ENCODE data around the gene FGF3. TPM values are rescaled to one million over a fixed set of nuclear protein-coding genes. Genes with fewer than 3 reads are reported as not detected.

The FGF3 gene
- total and polyA plus RNA-seq, 9 of the 15 experiments (the other 6 are each of a cell fraction or from before 2014, with no cell fraction given) = not detected

- Histone ChIP-seq H4K20me1 (replicated peaks; ENCODE audit: control insufficient read depth, insufficient read depth, low read length) (peaks cover 4% of the 10 kb centered on the region; the same call in 1 of the 2 replicates), H3K9me3 (replicated peaks; ENCODE audit: control insufficient read depth, insufficient read depth, low read depth, low read length) (no peaks in the 10 kb centered on the region), H3K4me2 (ENCODE audit: insufficient read depth, low read length) (no peak overlapping the region), H3K9ac (ENCODE audit: insufficient read depth in 1 of 2, low read depth in 2 of 2, low read length in 2 of 2) (no peak overlapping the region; a peak in 1 of 4 replicates), H3K27ac (ENCODE audit: extremely low read depth, low read depth, low read length) (no peak overlapping the region), H3K9me1 (ENCODE audit: control insufficient read depth, insufficient read depth, low read length) (no peaks in the 10 kb centered on the region), H3K4me1 (replicated peaks in 1 of 2; ENCODE audit: control insufficient read depth in 2 of 2, insufficient read depth in 2 of 2, low read length in 2 of 2) (peaks cover 0 to 8% of the 10 kb centered on the region in 2 experiments; a peak in 1 of 5 replicates), H3K4me3 (no peak overlapping the region), H2AFZ (ENCODE audit: low read depth, low read length) (no peak overlapping the region), H3K27me3 (ENCODE audit: control insufficient read depth in 2 of 2, insufficient read depth in 2 of 2, low read length in 2 of 2) (peaks cover 28 to 74% of the 10 kb centered on the region in 2 experiments), H3K79me2 (ENCODE audit: control insufficient read depth, insufficient read depth, low read length) (no peaks in the 10 kb centered on the region), H3K36me3 (ENCODE audit: control insufficient read depth, insufficient read depth, low read length) (no peaks in the 10 kb centered on the region)
- ChIA-PET CTCF (ENCODE audit: low intra/inter-chr PET ratio) (no interaction called here), POLR2A (interaction anchor here (0.6 kb wide), 1 partner anchor 13 kb away, joined by 3 read pairs; no protein-coding TSS in a partner anchor)
- DNase-seq (ENCODE audit: extremely low read depth in 1 of 4, low spot score in 3 of 4) (no peak), FAIRE-seq (no peak), ATAC-seq (no peak)
- in situ Hi-C loops (cut with MboI) = no loop called here
- intact Hi-C loops (cut with micrococcal nuclease) = no loop called here
- BruUV-seq (replicated peaks) = no TSS peak
- WGBS (ENCODE audit: insufficient coverage, low coverage, missing lambda C conversion rate) = 0% methylated on average over 10 of the region's 12 CpGs
- TF ChIP-seq PATZ1 (CRISPR knock-in tag; IDR thresholded peaks at IDR 0.05; ENCODE audit: borderline replicate concordance) (no peak), ZC3H8 (IDR thresholded peaks at IDR 0.05) (no peak), NRF1 (conservative IDR thresholded peaks at IDR 0.05 in 1 of 2, IDR thresholded peaks at IDR 0.05 in 1 of 2) (no peak), RBM22 (IDR thresholded peaks at IDR 0.05; ENCODE audit: low read depth, low read length, poor library complexity, severe bottlenecking) (no peak), ZNF740 (CRISPR knock-in tag; IDR thresholded peaks at IDR 0.05) (no peak), ZNF740 (tag; IDR thresholded peaks at IDR 0.05) (no peak), GATAD2A (IDR thresholded peaks at IDR 0.05) (no peak), ZNF445 (CRISPR knock-in tag; IDR thresholded peaks at IDR 0.05; ENCODE audit: low read depth) (no peak), ZNF79 (CRISPR knock-in tag; IDR thresholded peaks at IDR 0.05; ENCODE audit: low read depth) (no peak), ZFP1 (CRISPR knock-in tag; IDR thresholded peaks at IDR 0.05) (no peak), PHF21A (IDR thresholded peaks at IDR 0.05; ENCODE audit: borderline replicate concordance, low read depth) (no peak), PKNOX1 (IDR thresholded peaks at IDR 0.05) (no peak), DEAF1 (CRISPR knock-in tag; IDR thresholded peaks at IDR 0.05) (no peak), CHD1 (IDR thresholded peaks at IDR 0.05; ENCODE audit: low read length) (no peak)
- TF ChIP-seq, protein P1, sequence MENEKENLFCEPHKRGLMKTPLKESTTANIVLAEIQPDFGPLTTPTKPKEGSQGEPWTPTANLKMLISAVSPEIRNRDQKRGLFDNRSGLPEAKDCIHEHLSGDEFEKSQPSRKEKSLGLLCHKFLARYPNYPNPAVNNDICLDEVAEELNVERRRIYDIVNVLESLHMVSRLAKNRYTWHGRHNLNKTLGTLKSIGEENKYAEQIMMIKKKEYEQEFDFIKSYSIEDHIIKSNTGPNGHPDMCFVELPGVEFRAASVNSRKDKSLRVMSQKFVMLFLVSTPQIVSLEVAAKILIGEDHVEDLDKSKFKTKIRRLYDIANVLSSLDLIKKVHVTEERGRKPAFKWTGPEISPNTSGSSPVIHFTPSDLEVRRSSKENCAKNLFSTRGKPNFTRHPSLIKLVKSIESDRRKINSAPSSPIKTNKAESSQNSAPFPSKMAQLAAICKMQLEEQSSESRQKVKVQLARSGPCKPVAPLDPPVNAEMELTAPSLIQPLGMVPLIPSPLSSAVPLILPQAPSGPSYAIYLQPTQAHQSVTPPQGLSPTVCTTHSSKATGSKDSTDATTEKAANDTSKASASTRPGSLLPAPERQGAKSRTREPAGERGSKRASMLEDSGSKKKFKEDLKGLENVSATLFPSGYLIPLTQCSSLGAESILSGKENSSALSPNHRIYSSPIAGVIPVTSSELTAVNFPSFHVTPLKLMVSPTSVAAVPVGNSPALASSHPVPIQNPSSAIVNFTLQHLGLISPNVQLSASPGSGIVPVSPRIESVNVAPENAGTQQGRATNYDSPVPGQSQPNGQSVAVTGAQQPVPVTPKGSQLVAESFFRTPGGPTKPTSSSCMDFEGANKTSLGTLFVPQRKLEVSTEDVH (IDR thresholded peaks at IDR 0.05; ENCODE audit: low read depth, partially characterized antibody) = no peak
These were observed 15.0 kb upstream of the FGF3 start for GRCh38 chr11:69834251-69834650.

Data from K562 (cell line).